ENCODE results near the gene SLC8A1. TPM values are rescaled to one million over a fixed set of nuclear protein-coding genes. Genes with fewer than 3 reads are reported as not detected.

The SLC8A1 gene
- total RNA-seq, 1 experiment from 2014 or later = 1.7 TPM

- no peak overlapping the region for H3K56ac ChIP-seq (ENCODE audit: insufficient read length, low read depth, low read length)
- H4K20me1 ChIP-seq (ENCODE audit: control insufficient read depth, insufficient read depth, insufficient read length) = no peaks in the 10 kb centered on the region
- no peak overlapping the region for H4K8ac ChIP-seq (replicated peaks; ENCODE audit: insufficient read length, low read depth, low read length)
- no peaks in the 10 kb centered on the region for H3K27me3 ChIP-seq (ENCODE audit: insufficient read depth, low read length)
- H3K27me3 Mint-ChIP-seq (ENCODE audit: low read depth) = no peaks in the 10 kb centered on the region
- H3K4ac ChIP-seq (ENCODE audit: low read depth, low read length) = no peak overlapping the region
- peaks cover 15 to 25% of the 10 kb centered on the region in 2 experiments for H3K4me1 Mint-ChIP-seq
- no peak overlapping the region for H2BK12ac ChIP-seq (ENCODE audit: insufficient read length, low read depth, low read length)
- H2BK5ac ChIP-seq (ENCODE audit: insufficient read length, low read length) = no peak overlapping the region
- H3K23ac ChIP-seq (ENCODE audit: insufficient read length, low read depth, low read length) = no peak overlapping the region
- no peak overlapping the region for H3K9ac ChIP-seq (ENCODE audit: extremely low read depth, insufficient read length, low read length)
- no peaks in the 10 kb centered on the region for H3K79me2 ChIP-seq (ENCODE audit: insufficient read depth, low read length)
- no peaks in the 10 kb centered on the region for H3K9me3 ChIP-seq (ENCODE audit: control insufficient read depth, low read depth, low read length)
- no peak for DNase-seq
- TF ChIP-seq CTCF (conservative IDR thresholded peaks at IDR 0.05) = no peak
- no peak overlapping the region for H2AK5ac ChIP-seq (ENCODE audit: insufficient read length, low read length)
- WGBS (ENCODE audit: extremely low coverage, insufficient read length, low lambda C conversion rate) = no CpG with 5 or more reads among the region's 5 CpGs
- H3T11ph ChIP-seq (ENCODE audit: low read length) = no peak overlapping the region
- no peaks in the 10 kb centered on the region for H3K36me3 Mint-ChIP-seq (ENCODE audit: insufficient read depth in 1 of 3, low read depth in 3 of 3)
- H3K27ac Mint-ChIP-seq = 0 out of 7 replicates have a peak overlapping the region, but pooled peaks of 1 of the 3 experiments have one; percentile 9
- H3K27ac ChIP-seq (ENCODE audit: insufficient read length, low read depth, low read length) = no peak overlapping the region
- no peak overlapping the region for H2AFZ ChIP-seq (ENCODE audit: low read length)
- H2BK20ac ChIP-seq (ENCODE audit: low read depth, low read length, poor library complexity, severe bottlenecking) = no peak overlapping the region
- H3K79me1 ChIP-seq (ENCODE audit: insufficient read depth, low read depth, low read length, poor library complexity, severe bottlenecking) = no peaks in the 10 kb centered on the region
- no peak overlapping the region for H3K14ac ChIP-seq (ENCODE audit: insufficient read depth, low read length)
- no peaks in the 10 kb centered on the region for H3K9me3 Mint-ChIP-seq
- H3K4me3 Mint-ChIP-seq = no peak overlapping the region
- no peak overlapping the region for H2BK120ac ChIP-seq (ENCODE audit: low read depth, low read length, poor library complexity, severe bottlenecking)
- H2BK15ac ChIP-seq (ENCODE audit: low read depth, low read length) = no peak overlapping the region
- H4K91ac ChIP-seq (ENCODE audit: insufficient read length, low read depth, low read length) = no peak overlapping the region
- no peak overlapping the region for H4K5ac ChIP-seq (ENCODE audit: insufficient read length, low read depth, low read length)
- H3K23me2 ChIP-seq (ENCODE audit: insufficient read length, low read depth, low read length, poor library complexity, severe bottlenecking) = no peaks in the 10 kb centered on the region
- H3K4me2 ChIP-seq (ENCODE audit: insufficient read depth, insufficient read length, low read length) = no peak overlapping the region
- no peaks in the 10 kb centered on the region for H3K4me1 ChIP-seq (ENCODE audit: insufficient read depth, low read length)
- no peak overlapping the region for H3K18ac ChIP-seq (ENCODE audit: insufficient read length, low read depth, low read length)
Measured at GRCh38 chr2:40189881-40190280, 262.0 kb downstream of the SLC8A1 start.

Measured in H9 (cell line).